HEK293 (cell line): ENCODE measurements around the gene ACP1.

Experiments used
- CTCF ChIA-PET: fragments of 350-600 bp; formaldehyde crosslinking; extraction: SDS; loops from one replicate; lab custom pipeline; 2021; ENCODE audit warnings: antibody characterized with exemption; lab: Yijun Ruan, JAX
- POLR2A ChIA-PET: fragments of 300-600 bp; formaldehyde crosslinking; extraction: SDS; loops from one replicate; lab custom pipeline; 2020; ENCODE audit warnings: antibody characterized with exemption, inconsistent platforms; lab: Yijun Ruan, JAX
- H3K27ac ChIP-seq: fragments of 200-500 bp; sonication (Bioruptor generic); 2 replicates; pipeline ENCODE4 v1.5.1; 2014; ENCODE audit warnings: low read depth, low read length, control low read depth, inconsistent platforms; ENCODE audit errors: extremely low read depth
- H3K36me3 ChIP-seq, 2 experiments: fragments of 200-500 bp in 1 of 2; sonication (Bioruptor generic) in 1 of 2; 1 replicate in 1 of 2; 2 replicates in 1 of 2; pipeline ENCODE4 v1.5.1; 2014 to 2017; ENCODE audit warnings: inconsistent platforms in 2 of 2, low read length in 2 of 2; ENCODE audit not compliant: control insufficient read depth in 2 of 2, insufficient read depth in 1 of 2
- H3K4me1 ChIP-seq: fragments of 200-500 bp; sonication (Bioruptor generic); 2 replicates; pipeline ENCODE4 v1.5.1; 2014; ENCODE audit warnings: mild to moderate bottlenecking, low read length, inconsistent platforms; ENCODE audit not compliant: control insufficient read depth, insufficient read depth
- H3K4me3 ChIP-seq: 2 replicates; pipeline ENCODE4 v1.5.1; 2011; ENCODE audit warnings: low read depth, mild to moderate bottlenecking, control low read depth, low read length, moderate library complexity
- H3K9me3 ChIP-seq: fragments of 200-500 bp; sonication (Bioruptor generic); 2 replicates; pipeline ENCODE4 v1.5.1; 2014; ENCODE audit warnings: low read depth, low read length, inconsistent platforms; ENCODE audit not compliant: control insufficient read depth, insufficient read depth
- EGR2 ChIP-seq: fragments of 450-650 bp; formaldehyde crosslinking; IDR thresholded peaks from 2 replicates; pipeline ENCODE4 v1.5.1; 2016; ENCODE audit warnings: low read depth, missing biosample characterization, missing genetic modification characterization
- FEZF1 ChIP-seq: fragments of 450-650 bp; formaldehyde crosslinking; IDR thresholded peaks from 2 replicates; pipeline ENCODE4 v1.5.1; 2016; ENCODE audit warnings: missing biosample characterization, missing genetic modification characterization
- KLF1 ChIP-seq: fragments of 450-650 bp; formaldehyde crosslinking; IDR thresholded peaks from 2 replicates; pipeline ENCODE4 v1.5.1; 2016; ENCODE audit warnings: missing biosample characterization, missing genetic modification characterization
- PBX3 ChIP-seq: sonication (generic); formaldehyde crosslinking; IDR thresholded peaks from 2 replicates; pipeline ENCODE4 v1.8.1; 2022; ENCODE audit warnings: mild to moderate bottlenecking, moderate library complexity, missing genetic modification reagents
- PRDM10 ChIP-seq: fragments of 450-650 bp; formaldehyde crosslinking; IDR thresholded peaks from 2 replicates; pipeline ENCODE4 v1.5.1; 2016; ENCODE audit warnings: missing biosample characterization, missing genetic modification characterization
- SP7 ChIP-seq: fragments of 450-650 bp; formaldehyde crosslinking; IDR thresholded peaks from 2 replicates; pipeline ENCODE4 v1.5.1; 2016; ENCODE audit warnings: missing biosample characterization, missing genetic modification characterization
- ZBTB44 ChIP-seq: fragments of 450-650 bp; IDR thresholded peaks from 2 replicates; pipeline ENCODE4 v1.5.1; 2018; ENCODE audit warnings: missing biosample characterization, mild to moderate bottlenecking, missing genetic modification characterization
- ZFP3 ChIP-seq: fragments of 450-650 bp; formaldehyde crosslinking; IDR thresholded peaks from 2 replicates; pipeline ENCODE4 v1.5.1; 2016; ENCODE audit warnings: low read depth, missing biosample characterization, missing genetic modification characterization
- ZNF16 ChIP-seq: fragments of 450-650 bp; formaldehyde crosslinking; IDR thresholded peaks from 2 replicates; pipeline ENCODE4 v1.5.1; 2016; ENCODE audit warnings: low read depth, missing biosample characterization, missing genetic modification characterization
- ZNF280D ChIP-seq: fragments of 450-650 bp; formaldehyde crosslinking; IDR thresholded peaks from 2 replicates; pipeline ENCODE4 v1.5.1; 2016; ENCODE audit warnings: missing biosample characterization, missing genetic modification characterization
- ZNF311 ChIP-seq: fragments of 450-650 bp; formaldehyde crosslinking; IDR thresholded peaks from 2 replicates; pipeline ENCODE4 v1.5.1; 2017; ENCODE audit warnings: missing biosample characterization, missing genetic modification characterization, borderline replicate concordance
- ZNF394 ChIP-seq: fragments of 450-650 bp; formaldehyde crosslinking; IDR thresholded peaks from 2 replicates; pipeline ENCODE4 v1.5.1; 2016; ENCODE audit warnings: missing biosample characterization, missing genetic modification characterization, mild to moderate bottlenecking, moderate library complexity, borderline replicate concordance
- ZNF423 ChIP-seq: fragments of 450-650 bp; formaldehyde crosslinking; IDR thresholded peaks from 2 replicates; pipeline ENCODE4 v1.5.1; 2016; ENCODE audit warnings: missing biosample characterization, missing genetic modification characterization
- ZNF501 ChIP-seq: fragments of 450-650 bp; formaldehyde crosslinking; IDR thresholded peaks from 2 replicates; pipeline ENCODE4 v1.5.1; 2016; ENCODE audit warnings: missing biosample characterization, missing genetic modification characterization
- ZNF513 ChIP-seq: fragments of 450-650 bp; IDR thresholded peaks from 2 replicates; pipeline ENCODE4 v1.5.1; 2018; ENCODE audit warnings: missing biosample characterization, missing genetic modification characterization
- ZNF585B ChIP-seq: fragments of 450-650 bp; formaldehyde crosslinking; IDR thresholded peaks from 2 replicates; pipeline ENCODE4 v1.5.1; 2016; ENCODE audit warnings: missing biosample characterization, missing genetic modification characterization
- ZNF629 ChIP-seq: fragments of 450-650 bp; formaldehyde crosslinking; IDR thresholded peaks from 2 replicates; pipeline ENCODE4 v1.5.1; 2017; ENCODE audit warnings: missing biosample characterization, missing genetic modification characterization
- ZNF639 ChIP-seq: fragments of 450-650 bp; formaldehyde crosslinking; IDR thresholded peaks from 2 replicates; pipeline ENCODE4 v1.5.1; 2016; ENCODE audit warnings: missing biosample characterization, missing genetic modification characterization

Gene ACP1

GRCh38 chr2:223971-224760, 40.6 kb upstream of the ACP1 start (continued):
- TF ChIP-seq ZNF280D (no peak), PRDM10 (tag by site-specific recombination) (no peak), PBX3 (CRISPR knock-in tag) (no peak), ZNF639 (tag by site-specific recombination) (no peak), KLF1 (no peak), ZNF629 (tag by site-specific recombination) (no peak)

- POLR2A ChIA-PET, result no interaction called here
- CTCF ChIA-PET, result no interaction called here
- no peaks in the 10 kb centered on the region for H3K4me1 ChIP-seq
- TF ChIP-seq ZBTB44 (tag by site-specific recombination) (no peak), SP7 (tag by site-specific recombination) (no peak), ZFP3 (tag by site-specific recombination) (no peak), ZNF423 (tag by site-specific recombination) (no peak), ZNF501 (tag by site-specific recombination) (no peak), ZNF585B (tag by site-specific recombination) (no peak), ZNF394 (no peak), ZNF16 (tag by site-specific recombination) (no peak), PRDM10 (tag by site-specific recombination) (no peak), ZNF311 (tag by site-specific recombination) (no peak), EGR2 (no peak), FEZF1 (no peak), ZNF513 (tag by site-specific recombination) (no peak)
- peaks cover 3% of the 10 kb centered on the region in 2 experiments; a peak in 2 of 3 replicates for H3K36me3 ChIP-seq
- no peak overlapping the region for H3K27ac ChIP-seq
- H3K4me3 ChIP-seq, result no peak overlapping the region
- H3K9me3 ChIP-seq, result no peaks in the 10 kb centered on the region
Observed at GRCh38 chr2:228115-228514, 36.6 kb upstream of the ACP1 start.
